GM23248 (cell line): ENCODE results near the gene CLCN3. TPM values are rescaled to one million over a fixed set of nuclear protein-coding genes. Genes with fewer than 3 reads are reported as not detected.
A peak's percentile ranks its signal among the peaks of the same experiment; 100 is the strongest.

Source experiments
- DNase-seq: peaks from one replicate; pipeline ENCODE4 v3.0.0-alpha.2; 2015
- H2AFZ ChIP-seq: fragments of 200-600 bp; sonication (generic); 2 replicates; pipeline ENCODE4 v1.6.1; 2016; ENCODE audit warnings: antibody characterized with exemption
- H3F3A ChIP-seq: fragments of 200-600 bp; sonication (generic); 2 replicates; pipeline ENCODE4 v1.6.1; 2016; ENCODE audit warnings: mild to moderate bottlenecking, antibody characterized with exemption, mixed run types; ENCODE audit not compliant: insufficient read depth
- H3K27ac ChIP-seq: fragments of 200-600 bp; sonication (generic); 2 replicates; pipeline ENCODE4 v1.5.1; 2016; ENCODE audit warnings: mild to moderate bottlenecking
- H3K27me3 ChIP-seq: fragments of 200-600 bp; sonication (generic); replicated peaks from 2 replicates; pipeline ENCODE4 v1.6.1; 2016; ENCODE audit warnings: mild to moderate bottlenecking; ENCODE audit not compliant: insufficient read depth
- H3K36me3 ChIP-seq: fragments of 200-600 bp; sonication (generic); 2 replicates; pipeline ENCODE4 v1.6.1; 2016; ENCODE audit warnings: low read depth, mild to moderate bottlenecking
- H3K4me1 ChIP-seq: fragments of 200-600 bp; sonication (generic); 2 replicates; pipeline ENCODE4 v1.6.1; 2016; ENCODE audit warnings: mild to moderate bottlenecking; ENCODE audit not compliant: insufficient read depth
- H3K4me2 ChIP-seq: fragments of 200-600 bp; sonication (generic); one replicate; pipeline ENCODE4 v1.6.1; 2016; ENCODE audit warnings: mild to moderate bottlenecking; ENCODE audit not compliant: unreplicated experiment
- H3K4me3 ChIP-seq: fragments of 200-600 bp; sonication (generic); 2 replicates; pipeline ENCODE4 v1.5.1; 2016; ENCODE audit warnings: mild to moderate bottlenecking
- H3K79me2 ChIP-seq: fragments of 200-600 bp; sonication (generic); 2 replicates; pipeline ENCODE4 v1.6.1; 2016; ENCODE audit warnings: mild to moderate bottlenecking; ENCODE audit not compliant: insufficient read depth
- H3K9ac ChIP-seq: fragments of 200-600 bp; sonication (generic); 2 replicates; pipeline ENCODE4 v1.6.1; 2016; ENCODE audit warnings: mild to moderate bottlenecking
- H3K9me2 ChIP-seq: fragments of 200-600 bp; sonication (generic); 2 replicates; pipeline ENCODE4 v1.6.1; 2016; ENCODE audit warnings: mixed run types, mild to moderate bottlenecking, moderate library complexity; ENCODE audit not compliant: insufficient read depth
- H3K9me3 ChIP-seq: fragments of 200-600 bp; sonication (generic); one replicate; pipeline ENCODE4 v1.6.1; 2017; ENCODE audit warnings: low read depth
- H4K20me1 ChIP-seq: fragments of 200-600 bp; sonication (generic); 2 replicates; pipeline ENCODE4 v1.6.0; 2016; ENCODE audit not compliant: insufficient read depth
- EZH2 ChIP-seq: fragments of 200-600 bp; sonication (generic); IDR thresholded peaks from 2 replicates; pipeline ENCODE4 v1.6.1; 2018; ENCODE audit warnings: antibody characterized with exemption, mild to moderate bottlenecking; ENCODE audit not compliant: insufficient read depth, poor library complexity, severe bottlenecking
- EZH2phosphoT487 ChIP-seq: fragments of 200-600 bp; sonication (generic); IDR thresholded peaks from 2 replicates; pipeline ENCODE4 v1.6.1; 2018; ENCODE audit warnings: antibody characterized with exemption, moderate library complexity, mild to moderate bottlenecking, low read depth; ENCODE audit not compliant: insufficient read depth
- WGBS, 2 experiments: methylation state at CpG; one replicate each; pipeline ENCODE4 v1.1.6; 2015 to 2017; ENCODE audit warnings: low lambda C conversion rate in 2 of 2, low coverage in 1 of 2; ENCODE audit errors: missing lambda C conversion rate in 2 of 2; 5-methylcytosine and 5-hydroxymethylcytosine counted together
- in situ Hi-C: fragments of 300-500 bp; cut with MboI; formaldehyde crosslinking; loops from 2 replicates; pipeline ENCODE4 v1.15.0; 2020
- polyA plus RNA-seq: library from polyadenylated mRNA; unstranded; fragments of >200 nt; fragmentation: Nextera tagmentation; extraction: Ambion mirVana; gene quantifications from 2 replicates; pipeline ENCODE4 v1.2.1, GENCODE V29; 2016
- total RNA-seq: library from RNA; depleted of rRNA; stranded (reverse); fragments of >200 nt; shearing (Covaris generic); gene quantifications from 2 replicates; pipeline ENCODE4 v1.2.3, GENCODE V29; 2014

CLCN3 gene
- total and polyA plus RNA-seq, 2 experiments from 2014 or later = 12.2 to 16.4 TPM

- 0 out of 2 replicates have a peak, but pooled peaks cover 4% of the 10 kb centered on the region for H3K79me2 ChIP-seq
- H3F3A ChIP-seq = no peaks in the 10 kb centered on the region
- TF ChIP-seq EZH2 = no peak
- no peak for TF ChIP-seq EZH2phosphoT487
- H3K9me3 ChIP-seq = no peaks in the 10 kb centered on the region
- 94 to 95% methylated on average over 4 of the region's 4 CpGs for WGBS, 2 experiments
- no peak overlapping the region for H3K27ac ChIP-seq
- in situ Hi-C loops = no loop called here
- H3K4me2 ChIP-seq = no peak overlapping the region
- H2AFZ ChIP-seq = no peak overlapping the region
- H3K9me2 ChIP-seq = no peaks in the 10 kb centered on the region
- no peaks in the 10 kb centered on the region for H3K36me3 ChIP-seq
- no peaks in the 10 kb centered on the region for H3K4me1 ChIP-seq
- H4K20me1 ChIP-seq = no peaks in the 10 kb centered on the region
- no peak overlapping the region for H3K9ac ChIP-seq
- DNase-seq = peak; percentile 7
- no peaks in the 10 kb centered on the region for H3K27me3 ChIP-seq
- no peak overlapping the region for H3K4me3 ChIP-seq
Observed at GRCh38 chr4:169682372-169683047, 62.1 kb downstream of the CLCN3 start.

GRCh38 chr4:169689681-169690080 is 69.3 kb downstream of the CLCN3 start:
- H3K4me2 ChIP-seq = no peak overlapping the region
- H3K36me3 ChIP-seq = peaks cover 8% of the 10 kb centered on the region
- H3K27ac ChIP-seq = no peak overlapping the region
- no peak for DNase-seq
- H3K9ac ChIP-seq = no peak overlapping the region
- no peaks in the 10 kb centered on the region for H3F3A ChIP-seq
- WGBS, 2 experiments = 97 to 100% methylated on average over 1 of the region's 1 CpG
- TF ChIP-seq EZH2phosphoT487 = no peak
- no peak for TF ChIP-seq EZH2
- no peak overlapping the region for H2AFZ ChIP-seq
- H3K9me3 ChIP-seq = no peaks in the 10 kb centered on the region
- no peaks in the 10 kb centered on the region for H3K9me2 ChIP-seq
- no peaks in the 10 kb centered on the region for H4K20me1 ChIP-seq
- in situ Hi-C loops = no loop called here
- no peaks in the 10 kb centered on the region for H3K79me2 ChIP-seq
- no peaks in the 10 kb centered on the region for H3K27me3 ChIP-seq
- H3K4me3 ChIP-seq = no peak overlapping the region
- no peaks in the 10 kb centered on the region for H3K4me1 ChIP-seq

GRCh38 chr4:169690787-169691186 is 70.4 kb downstream of the CLCN3 start:
- 78 to 81% methylated on average over 5 of the region's 5 CpGs for WGBS, 2 experiments
- H3K36me3 ChIP-seq = peaks cover 10% of the 10 kb centered on the region
- no peak overlapping the region for H3K27ac ChIP-seq
- H3K27me3 ChIP-seq = no peaks in the 10 kb centered on the region
- no peak for DNase-seq
- H4K20me1 ChIP-seq = no peaks in the 10 kb centered on the region
- in situ Hi-C loops = no loop called here
- no peaks in the 10 kb centered on the region for H3K79me2 ChIP-seq
- H3K4me1 ChIP-seq = no peaks in the 10 kb centered on the region
- TF ChIP-seq EZH2 (no peak), EZH2phosphoT487 (no peak)
- H3K4me3 ChIP-seq = no peak overlapping the region
- H3K4me2 ChIP-seq = no peak overlapping the region
- H3K9me2 ChIP-seq = no peaks in the 10 kb centered on the region
- H3K9me3 ChIP-seq = no peaks in the 10 kb centered on the region
- no peak overlapping the region for H3K9ac ChIP-seq
- no peaks in the 10 kb centered on the region for H3F3A ChIP-seq
- no peak overlapping the region for H2AFZ ChIP-seq

- Histone ChIP-seq H3K4me3 (no peak overlapping the region), H3F3A (no peaks in the 10 kb centered on the region), H3K9me2 (no peaks in the 10 kb centered on the region), H3K79me2 (no peaks in the 10 kb centered on the region), H4K20me1 (no peaks in the 10 kb centered on the region), H3K27me3 (no peaks in the 10 kb centered on the region), H2AFZ (no peak overlapping the region), H3K9me3 (no peaks in the 10 kb centered on the region), H3K27ac (no peak overlapping the region), H3K9ac (no peak overlapping the region), H3K4me2 (no peak overlapping the region), H3K36me3 (peaks cover 20% of the 10 kb centered on the region), H3K4me1 (no peaks in the 10 kb centered on the region)
- TF ChIP-seq EZH2phosphoT487 = no peak
- no peak for TF ChIP-seq EZH2
- WGBS, 2 experiments = 87 to 93% methylated on average over 5 of the region's 5 CpGs
- in situ Hi-C loops = no loop called here
- no peak for DNase-seq
Observed at GRCh38 chr4:169698331-169698730, 78.0 kb downstream of the CLCN3 start.
